Prostate gland (tissue), 2 donors: ENCODE results near the gene RNF126. TPM values are rescaled to one million over a fixed set of nuclear protein-coding genes. Genes with fewer than 3 reads are reported as not detected.

Source experiments
- DNase-seq: peaks from one replicate; pipeline ENCODE4 v3.0.0-alpha.2; 2019; ENCODE audit warnings: low spot score
- H3K27ac ChIP-seq, 2 donors: fragments of 200-600 bp; sonication (generic); 2 replicates each; pipeline ENCODE4 v1.5.1; 2017 to 2019
- H3K27me3 ChIP-seq: fragments of 200-600 bp; sonication (generic); replicated peaks from 2 replicates; pipeline ENCODE4 v1.5.1; 2019; ENCODE audit not compliant: insufficient read depth
- H3K36me3 ChIP-seq, 2 donors: fragments of 200-600 bp; sonication (generic); 1 replicate in 1 of 2; 2 replicates in 1 of 2; pipeline versions ENCODE4 v1.5.1 to v1.8.1; 2017 to 2019
- H3K4me1 ChIP-seq: fragments of 200-600 bp; sonication (generic); replicated peaks from 2 replicates; pipeline ENCODE4 v1.5.1; 2019
- H3K4me3 ChIP-seq, 2 donors: fragments of 200-600 bp; sonication (generic); 2 replicates each; pipeline ENCODE4 v1.5.1; 2017 to 2019
- H3K9me3 ChIP-seq: fragments of 200-600 bp; sonication (generic); 2 replicates; pipeline ENCODE4 v1.5.1; 2017
- CTCF ChIP-seq, 4 experiments: fragments of 200-600 bp in 2 of 4; fragments of 450-650 bp in 2 of 4; sonication (generic) in 2 of 4; IDR thresholded peaks; 1 replicate in 3 of 4; 2 replicates in 1 of 4; pipeline ENCODE4 v1.5.1; 2016 to 2019; ENCODE audit warnings: antibody characterized with exemption in 4 of 4, mild to moderate bottlenecking in 2 of 4, moderate library complexity in 2 of 4
- POLR2A ChIP-seq: fragments of 450-650 bp; IDR thresholded peaks from one replicate; pipeline ENCODE4 v1.6.1; 2016; ENCODE audit warnings: antibody characterized with exemption, mild to moderate bottlenecking
- POLR2AphosphoS5 ChIP-seq: sonication (generic); formaldehyde crosslinking; IDR thresholded peaks from one replicate; pipeline ENCODE4 v1.6.1; 2017; ENCODE audit warnings: antibody characterized with exemption
- WGBS: methylation state at CpG from one replicate; pipeline ENCODE4 v1.1.5; 2018; 5-methylcytosine and 5-hydroxymethylcytosine counted together
- intact Hi-C: fragments of 100-400 bp; cut with DNase I; formaldehyde crosslinking; loops from one replicate; pipeline ENCODE4 v1.14.2; 2022
- total RNA-seq, 2 donors: library from RNA; depleted of rRNA; stranded (reverse); fragments of >200 nt; gene quantifications; one replicate each; pipeline ENCODE4 v1.1.0, GENCODE V29; 2016

The RNF126 gene
- total RNA-seq, 2 donors from 2014 or later = 70.7 to 109 TPM

- intact Hi-C loops = no loop called here
- WGBS = 78% methylated on average over 18 of the region's 18 CpGs
Observed at GRCh38 chr19:690203-690602, 27.2 kb upstream of the RNF126 start.

GRCh38 chr19:688992-689391, 26.0 kb upstream of the RNF126 start:
- TF ChIP-seq POLR2AphosphoS5 (no peak), POLR2A (no peak), CTCF (IDR thresholded peaks at IDR 0.05) (no peak)
- Histone ChIP-seq H3K27ac (no peak overlapping the region), H3K9me3 (no peaks in the 10 kb centered on the region), H3K27me3 (no peaks in the 10 kb centered on the region), H3K36me3 (no peaks in the 10 kb centered on the region), H3K4me1 (no peaks in the 10 kb centered on the region), H3K4me3 (no peak overlapping the region)
- intact Hi-C loops = no loop called here
- no peak for DNase-seq
- 71% methylated on average over 17 of the region's 17 CpGs for WGBS

More at GRCh38 chr19:690203-690602, 27.2 kb upstream of the RNF126 start:
- Histone ChIP-seq H3K27ac (no peak overlapping the region), H3K9me3 (no peaks in the 10 kb centered on the region), H3K4me3 (no peak overlapping the region), H3K36me3 (no peaks in the 10 kb centered on the region), H3K27me3 (no peaks in the 10 kb centered on the region), H3K4me1 (no peaks in the 10 kb centered on the region)
- TF ChIP-seq POLR2A (no peak), CTCF (IDR thresholded peaks at IDR 0.05) (no peak), POLR2AphosphoS5 (no peak)
- DNase-seq = no peak

- Histone ChIP-seq H3K27me3 (no peaks in the 10 kb centered on the region), H3K4me1 (no peaks in the 10 kb centered on the region), H3K36me3 (no peaks in the 10 kb centered on the region), H3K27ac (no peak overlapping the region), H3K4me3 (no peak overlapping the region), H3K9me3 (no peaks in the 10 kb centered on the region)
- DNase-seq = no peak
- intact Hi-C loops = no loop called here
- 43% methylated on average over 15 of the region's 15 CpGs for WGBS
- no peak for TF ChIP-seq POLR2A
- TF ChIP-seq POLR2AphosphoS5 = no peak
- TF ChIP-seq CTCF (IDR thresholded peaks at IDR 0.05) = no peak
Observed at GRCh38 chr19:688214-688613, 25.2 kb upstream of the RNF126 start.

- WGBS = 89% methylated on average over 11 of the region's 11 CpGs
Observed at GRCh38 chr19:687569-688166, 24.7 kb upstream of the RNF126 start.

More at GRCh38 chr19:687569-688166, 24.7 kb upstream of the RNF126 start:
- intact Hi-C loops = no loop called here
- no peak for DNase-seq
- no peak overlapping the region for H3K4me3 ChIP-seq
- TF ChIP-seq POLR2AphosphoS5 (no peak), CTCF (IDR thresholded peaks at IDR 0.05) (no peak), POLR2A (no peak)
- H3K36me3 ChIP-seq = no peaks in the 10 kb centered on the region
- no peak overlapping the region for H3K27ac ChIP-seq
- no peaks in the 10 kb centered on the region for H3K9me3 ChIP-seq
- H3K27me3 ChIP-seq = no peaks in the 10 kb centered on the region
- H3K4me1 ChIP-seq = no peaks in the 10 kb centered on the region
